Fibroblast of lung (primary cell): Measurements from ENCODE around the gene PTPRM. TPM values are rescaled to one million over a fixed set of nuclear protein-coding genes. Genes with fewer than 3 reads are reported as not detected.

Experiments
- DNase-seq, 2 donors: peaks; one replicate each; pipeline versions ENCODE4 v3.0.0 to v3.0.0-alpha.2; 2010; ENCODE audit warnings: low read depth in 2 of 2
- H2AFZ ChIP-seq: 2 replicates; pipeline ENCODE4 v1.5.1; 2012; ENCODE audit warnings: low read length, control low read depth, inconsistent platforms
- H3K27ac ChIP-seq: 2 replicates; pipeline ENCODE4 v1.5.1; 2011; ENCODE audit warnings: low read length, control low read depth; ENCODE audit not compliant: insufficient read depth
- H3K27me3 ChIP-seq: 2 replicates; pipeline ENCODE4 v1.5.1; 2011; ENCODE audit warnings: mild to moderate bottlenecking, low read length; ENCODE audit not compliant: control insufficient read depth, insufficient read depth
- H3K36me3 ChIP-seq: 2 replicates; pipeline ENCODE4 v1.5.1; 2011; ENCODE audit warnings: low read length; ENCODE audit not compliant: control insufficient read depth, insufficient read depth
- H3K4me1 ChIP-seq: 2 replicates; pipeline ENCODE4 v1.5.1; 2011; ENCODE audit warnings: low read length; ENCODE audit not compliant: control insufficient read depth, insufficient read depth; ENCODE audit errors: extremely low read depth
- H3K4me2 ChIP-seq: 2 replicates; pipeline ENCODE4 v1.5.1; 2011; ENCODE audit warnings: low read length, control low read depth; ENCODE audit not compliant: insufficient read depth; ENCODE audit errors: extremely low read depth
- H3K4me3 ChIP-seq, 4 experiments: fragments of 200-600 bp in 1 of 4; sonication (generic) in 1 of 4; replicated peaks in 1 of 4; 2 replicates each; pipeline ENCODE4 v1.5.1; 2011 to 2016; ENCODE audit warnings: low read length in 4 of 4, low read depth in 3 of 4, mild to moderate bottlenecking in 3 of 4, control low read depth in 2 of 4, inconsistent platforms in 1 of 4, mixed read lengths in 1 of 4; ENCODE audit not compliant: insufficient read depth in 1 of 4; ENCODE audit errors: control extremely low read depth in 1 of 4
- H3K79me2 ChIP-seq: 2 replicates; pipeline ENCODE4 v1.5.1; 2012; ENCODE audit warnings: mild to moderate bottlenecking, low read length, inconsistent platforms; ENCODE audit not compliant: control insufficient read depth, insufficient read depth
- H3K9ac ChIP-seq: 2 replicates; pipeline ENCODE4 v1.5.1; 2011; ENCODE audit warnings: mild to moderate bottlenecking, low read length, control low read depth; ENCODE audit not compliant: insufficient read depth
- H3K9me3 ChIP-seq: 2 replicates; pipeline ENCODE4 v1.5.1; 2012; ENCODE audit warnings: low read depth, low read length; ENCODE audit not compliant: control insufficient read depth, insufficient read depth
- H4K20me1 ChIP-seq: 2 replicates; pipeline ENCODE4 v1.5.1; 2011; ENCODE audit warnings: low read length; ENCODE audit not compliant: control insufficient read depth, insufficient read depth; ENCODE audit errors: extremely low read depth
- CTCF ChIP-seq, 2 donors: IDR thresholded peaks in 1 of 2; conservative IDR thresholded peaks in 1 of 2; 1 replicate in 1 of 2; 2 replicates in 1 of 2; pipeline ENCODE4 v1.5.1; 2011 to 2012; ENCODE audit warnings: low read length in 2 of 2, control low read depth in 1 of 2, inconsistent platforms in 1 of 2, low read depth in 1 of 2, mild to moderate bottlenecking in 1 of 2
- EZH2 ChIP-seq: IDR thresholded peaks from 2 replicates; pipeline ENCODE4 v1.5.1; 2012; ENCODE audit warnings: low read length, control low read depth, mild to moderate bottlenecking; ENCODE audit errors: missing control alignments
- polyA plus RNA-seq, 2 donors: library from polyadenylated mRNA; depleted of rRNA in 1 of 2; stranded (reverse) in 1 of 2; unstranded in 1 of 2; fragments of >200 nt; gene quantifications; 2 replicates each; pipeline ENCODE4 v1.2.1, GENCODE V29; 2011 to 2012; ENCODE audit warnings: missing spikeins in 1 of 2
- total RNA-seq: library from RNA; depleted of rRNA; stranded (reverse); fragments of >200 nt; gene quantifications from 2 replicates; pipeline ENCODE4 v1.2.1, GENCODE V29; 2014

PTPRM gene
- total and polyA plus RNA-seq, 2 donors (not counting 1 experiment from before 2014, with no cell fraction given): 86.6 to 87.0 TPM

- DNase-seq: peak in 1 of 2 donors; percentile 23
- Histone ChIP-seq H3K4me3 (no peak overlapping the region), H3K4me1 (no peaks in the 10 kb centered on the region), H3K79me2 (no peaks in the 10 kb centered on the region), H3K9ac (no peak overlapping the region), H3K4me2 (no peak overlapping the region), H3K9me3 (no peaks in the 10 kb centered on the region), H3K27ac (no peak overlapping the region), H2AFZ (no peak overlapping the region), H3K36me3 (no peaks in the 10 kb centered on the region), H3K27me3 (no peaks in the 10 kb centered on the region), H4K20me1 (no peaks in the 10 kb centered on the region)
- TF ChIP-seq CTCF (conservative IDR thresholded peaks at IDR 0.05 in 1 of 2, IDR thresholded peaks at IDR 0.05 in 1 of 2; ENCODE audit: low read depth in 1 of 2, low read length in 2 of 2): no peak
- no peak for TF ChIP-seq EZH2
Observed at GRCh38 chr18:7658701-7659100, 91.6 kb downstream of the PTPRM start.

DNA sequence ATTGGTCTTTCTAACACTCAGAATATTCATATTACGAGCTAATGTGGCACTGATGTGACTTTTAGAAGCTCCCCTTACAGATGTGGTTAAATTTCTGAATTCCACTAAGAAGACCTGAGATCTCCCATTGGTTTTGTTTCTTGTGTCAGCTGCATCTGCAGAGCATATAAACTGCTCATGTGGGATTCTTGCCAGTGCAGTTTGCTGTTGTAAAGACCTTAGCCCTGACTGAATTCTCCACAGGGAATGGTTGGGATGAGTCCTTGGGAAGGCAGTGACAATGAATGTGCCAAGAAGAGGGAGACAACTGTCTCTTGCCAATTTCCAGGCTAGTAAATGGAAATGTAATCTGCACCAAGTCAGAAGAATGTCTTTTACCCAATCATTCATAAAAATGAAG, 94.1 kb downstream of the PTPRM start:
- TF ChIP-seq EZH2 (no peak), CTCF (conservative IDR thresholded peaks at IDR 0.05 in 1 of 2, IDR thresholded peaks at IDR 0.05 in 1 of 2; ENCODE audit: low read depth in 1 of 2, low read length in 2 of 2) (no peak)

GRCh38 chr18:7662866-7663265, 95.8 kb downstream of the PTPRM start:
- no peak for TF ChIP-seq CTCF (conservative IDR thresholded peaks at IDR 0.05 in 1 of 2, IDR thresholded peaks at IDR 0.05 in 1 of 2; ENCODE audit: low read depth in 1 of 2, low read length in 2 of 2)
- no peak for TF ChIP-seq EZH2
- DNase-seq: no peak
- no peaks in the 10 kb centered on the region for H3K36me3 ChIP-seq

More for the DNA sequence above, 94.1 kb downstream of the PTPRM start:
- H3K27me3 ChIP-seq: no peaks in the 10 kb centered on the region
- no peaks in the 10 kb centered on the region for H3K36me3 ChIP-seq
- no peak overlapping the region for H3K4me2 ChIP-seq
- H4K20me1 ChIP-seq: no peaks in the 10 kb centered on the region
- no peaks in the 10 kb centered on the region for H3K9me3 ChIP-seq
- no peaks in the 10 kb centered on the region for H3K4me1 ChIP-seq
- no peak for DNase-seq
- H3K27ac ChIP-seq: no peak overlapping the region
- H2AFZ ChIP-seq: no peak overlapping the region
- no peak overlapping the region for H3K9ac ChIP-seq
- no peaks in the 10 kb centered on the region for H3K79me2 ChIP-seq
- H3K4me3 ChIP-seq: no peak overlapping the region

More at GRCh38 chr18:7662866-7663265, 95.8 kb downstream of the PTPRM start:
- no peaks in the 10 kb centered on the region for H3K79me2 ChIP-seq
- no peaks in the 10 kb centered on the region for H3K9me3 ChIP-seq
- H3K4me1 ChIP-seq: no peaks in the 10 kb centered on the region
- no peak overlapping the region for H3K9ac ChIP-seq
- H4K20me1 ChIP-seq: no peaks in the 10 kb centered on the region
- no peak overlapping the region for H3K4me2 ChIP-seq
- H3K27ac ChIP-seq: no peak overlapping the region
- H2AFZ ChIP-seq: no peak overlapping the region
- H3K27me3 ChIP-seq: no peaks in the 10 kb centered on the region
- no peak overlapping the region for H3K4me3 ChIP-seq
